Stimulated activated CD4-positive, alpha-beta T cell treated with anti-CD3 and anti-CD28 coated beads, TNF-alpha, amount 100 ng/mL, for 4 hours (primary cell): Measurements from ENCODE around the gene KIAA2012.
A peak's percentile ranks its signal among the peaks of the same experiment; 100 is the strongest.
"Not testable (repeated sequence)": the region's sequence is repeated elsewhere in the genome, so short reads cannot be mapped to it uniquely, and the experiment has no call there.

Experiments
- DNase-seq, 3 experiments: peaks; one replicate each; pipeline ENCODE4 v3.0.0-alpha.2; 2020; ENCODE audit warnings: low read depth in 3 of 3

KIAA2012 gene

DNA sequence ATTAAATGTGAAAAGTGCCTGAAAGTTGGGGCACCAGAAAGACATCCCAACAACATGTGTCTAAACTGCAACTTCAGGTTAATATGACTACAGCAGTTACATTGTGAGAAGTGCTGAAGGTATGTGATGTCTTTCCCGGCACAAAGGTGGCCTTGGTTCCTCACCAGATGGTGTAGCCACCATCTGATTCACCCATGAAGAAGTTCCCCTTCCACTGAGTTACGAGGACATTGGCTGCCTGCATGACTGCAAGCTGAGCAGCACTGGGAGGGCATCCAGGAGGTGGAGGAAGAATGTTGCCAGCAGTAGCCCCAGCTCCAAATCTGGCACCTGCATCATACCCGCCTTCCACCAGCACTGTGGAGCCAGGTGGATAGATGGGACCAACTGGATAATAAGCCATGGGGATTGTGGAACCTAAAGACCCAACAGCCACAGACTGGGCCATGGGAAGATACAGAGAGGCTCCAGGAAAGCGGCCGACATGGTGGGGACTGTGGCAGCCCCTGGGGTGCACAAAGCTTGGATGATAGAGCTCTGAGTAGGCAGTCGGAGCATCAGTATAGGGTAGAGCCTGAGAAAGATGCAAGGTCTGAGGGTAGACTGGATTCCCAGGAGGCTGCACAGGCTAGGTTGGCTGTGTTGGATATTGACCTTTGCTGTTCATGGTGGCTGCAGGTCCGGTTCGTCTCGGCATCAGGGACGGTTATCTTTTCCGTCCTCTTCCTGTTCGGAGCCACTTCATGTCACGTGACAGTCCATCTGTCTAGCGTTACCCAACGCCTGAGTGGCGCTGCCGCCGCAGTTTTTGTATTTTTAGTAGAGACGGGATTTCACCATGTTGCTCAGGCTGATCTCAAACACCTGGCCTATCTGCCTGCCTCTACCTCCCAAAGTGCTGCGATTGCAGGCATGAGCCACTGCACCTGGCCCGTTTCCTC lies 128.4 kb downstream of the KIAA2012 start:
- DNase-seq: no peak

DNA sequence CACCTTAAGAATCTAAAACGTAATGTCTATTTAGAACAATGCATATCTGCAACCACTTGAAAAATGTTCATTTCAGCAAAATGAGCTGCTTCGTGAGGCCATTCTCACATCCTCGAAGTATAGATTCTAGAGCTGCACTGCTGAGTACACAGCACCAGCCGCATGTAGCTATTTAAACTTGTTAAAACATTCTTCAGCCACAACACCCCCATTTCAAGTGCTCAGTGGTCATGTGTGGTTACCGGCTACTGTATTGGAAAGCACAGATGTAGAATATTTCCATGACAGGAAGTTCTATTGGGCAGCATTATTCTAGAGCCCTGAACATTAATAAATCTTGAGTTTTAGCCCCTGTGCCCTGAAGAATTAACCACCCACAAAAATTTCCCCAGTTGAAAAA lies 130.3 kb downstream of the KIAA2012 start:
- no peak for DNase-seq

DNA sequence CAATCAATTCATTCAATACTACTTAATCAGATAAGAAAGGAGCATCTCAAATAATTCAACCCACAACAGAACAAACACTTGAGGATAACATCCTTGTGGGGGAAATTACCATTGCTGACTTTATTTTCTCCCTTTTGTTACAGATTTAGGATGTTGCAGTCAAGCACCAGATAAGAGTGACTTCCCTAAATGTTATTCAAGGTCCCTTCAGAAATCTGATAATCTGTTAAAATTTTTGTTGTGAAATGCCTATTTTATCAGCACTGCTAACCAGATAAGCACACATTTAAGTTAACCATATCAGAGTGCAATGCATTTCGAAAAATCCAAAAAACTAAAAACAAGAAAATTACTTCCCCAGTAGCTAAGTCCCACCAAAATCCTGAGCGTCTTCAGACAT lies 131.8 kb downstream of the KIAA2012 start:
- DNase-seq: no peak

DNA sequence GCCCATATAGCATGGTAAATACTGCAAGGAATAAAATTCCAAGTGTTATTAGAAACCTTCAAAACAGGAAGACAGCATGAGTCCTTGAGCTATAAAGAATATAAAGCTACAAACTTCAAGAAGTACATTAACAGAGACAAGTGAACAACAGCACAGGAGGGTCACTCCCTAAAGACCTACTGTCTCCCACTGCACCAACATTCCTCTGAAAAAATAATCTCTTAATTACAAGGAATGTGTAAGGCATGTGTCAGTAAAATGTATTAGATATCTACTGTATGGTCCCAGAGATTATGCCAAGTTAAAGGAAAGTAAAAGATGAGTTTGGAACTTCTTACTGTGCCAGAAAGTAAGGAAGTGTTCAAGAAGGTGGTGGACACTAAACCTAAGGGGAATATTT lies 135.5 kb downstream of the KIAA2012 start:
- DNase-seq: no peak

DNA sequence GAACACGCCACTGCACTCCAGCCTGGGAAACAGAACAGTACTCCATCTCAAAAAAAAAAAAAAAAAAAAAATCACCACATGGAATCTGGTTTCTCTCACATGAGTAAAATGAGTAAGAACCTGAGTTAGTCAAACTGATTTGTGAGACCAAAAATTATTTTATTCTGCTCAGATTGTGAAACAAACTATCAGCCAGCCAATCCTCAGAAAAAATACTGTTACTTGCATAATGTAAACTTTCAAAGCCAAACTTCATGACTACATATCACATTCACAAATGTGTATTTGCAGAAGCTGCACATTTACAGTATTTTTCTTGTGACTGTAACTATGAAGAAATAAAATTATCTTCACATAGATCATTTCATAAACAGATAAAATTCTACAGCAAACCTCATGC lies 142.1 kb downstream of the KIAA2012 start:
- DNase-seq: no peak

DNA sequence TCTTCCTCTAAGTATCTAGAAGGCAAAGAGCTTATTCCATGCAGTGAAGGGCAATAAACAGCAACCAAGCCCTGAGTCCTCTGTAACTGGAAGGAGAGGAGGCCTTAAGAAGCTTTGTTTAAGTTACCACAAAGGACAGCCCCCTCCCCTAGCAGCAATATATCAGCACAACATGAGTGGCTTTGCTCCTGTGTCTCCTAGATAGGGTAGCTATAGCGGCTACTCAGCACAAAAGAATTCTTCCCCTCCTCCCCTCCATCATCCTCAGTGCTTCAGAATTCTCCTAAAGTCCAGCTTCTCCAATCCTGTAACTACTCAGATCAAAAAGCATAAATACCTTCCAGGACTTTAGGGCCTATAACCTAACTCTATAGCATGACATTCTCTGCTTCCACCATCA lies 148.8 kb downstream of the KIAA2012 start:
- DNase-seq: no peak

DNA sequence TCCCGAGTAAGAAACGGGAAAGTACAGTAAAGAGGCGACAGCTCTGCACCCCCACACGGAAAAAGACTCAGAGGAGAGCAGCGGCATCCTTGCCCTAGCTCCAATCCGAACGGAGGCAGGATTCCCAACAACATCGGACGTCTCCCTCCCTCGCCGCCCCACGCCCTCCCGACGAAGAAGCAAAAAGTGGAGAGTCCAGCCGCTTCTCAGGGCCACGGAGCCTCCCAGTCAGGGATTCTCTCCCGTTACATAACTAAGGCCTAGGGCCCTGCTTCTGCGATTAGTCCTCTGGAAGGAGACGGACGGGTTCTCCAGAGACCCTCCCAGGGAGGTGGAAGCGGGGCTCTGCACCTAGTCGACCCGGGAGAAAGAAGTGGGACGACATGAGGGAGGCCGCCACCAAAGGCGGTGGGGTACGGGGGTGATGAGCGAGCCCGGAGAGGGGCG lies 164.8 kb downstream of the KIAA2012 start:
- DNase-seq: peak in 2 of 3 experiments; percentile 1 to 9

DNA sequence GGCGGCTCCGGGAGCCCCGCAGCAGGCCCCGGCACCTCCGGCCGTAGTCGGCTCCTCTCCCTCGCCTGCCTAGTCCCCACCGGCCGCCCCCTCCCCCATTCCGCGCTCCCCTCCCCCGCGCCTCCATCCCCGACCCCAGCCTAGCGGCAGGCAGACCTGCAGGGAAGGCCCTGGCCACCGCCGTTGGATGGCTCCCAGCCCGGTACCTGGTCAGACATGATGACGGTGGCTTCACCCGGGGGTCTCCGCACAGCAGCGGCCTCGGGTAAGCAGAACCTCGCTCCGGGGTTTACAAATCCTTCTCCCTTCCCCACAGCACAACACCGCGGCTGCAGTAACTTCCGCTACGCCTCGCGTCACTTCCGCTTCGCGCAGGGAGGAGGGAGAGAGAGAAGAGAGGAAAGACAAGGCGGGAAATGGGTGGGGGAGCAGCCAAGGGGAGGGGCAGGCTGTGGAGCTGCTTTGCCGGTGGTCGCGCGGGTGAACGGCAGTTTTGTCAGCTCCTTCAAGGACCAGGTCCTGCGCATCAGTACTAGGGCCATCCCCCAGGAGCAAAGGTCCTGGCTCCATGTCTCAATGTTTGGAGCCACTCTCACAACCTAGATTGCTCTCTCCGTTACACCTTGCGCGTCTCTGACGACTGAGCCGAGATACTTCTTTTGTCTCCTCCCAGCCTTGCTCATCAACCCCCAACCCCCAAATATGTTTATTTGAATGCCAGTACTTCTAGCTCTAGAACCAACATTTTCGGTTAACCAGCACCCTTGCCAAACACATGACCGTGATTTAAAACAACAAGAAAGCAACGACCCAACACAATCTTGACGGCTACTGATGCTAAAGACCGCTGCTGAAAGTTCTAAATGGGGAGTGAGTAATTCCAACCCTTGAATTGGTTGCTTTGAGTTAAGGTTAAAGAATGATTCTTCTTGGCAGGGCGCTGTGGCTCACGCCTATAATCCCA lies 165.5 kb downstream of the KIAA2012 start, which contains the start of gene SUMO1:
Gene SUMO1, minus strand, starts transcription at position 364 of the 964 bp plus-strand sequence. Its CDS starts 146 bp downstream, at position 218.
- DNase-seq: peak; percentile 75 to 85 (median 78)

DNA sequence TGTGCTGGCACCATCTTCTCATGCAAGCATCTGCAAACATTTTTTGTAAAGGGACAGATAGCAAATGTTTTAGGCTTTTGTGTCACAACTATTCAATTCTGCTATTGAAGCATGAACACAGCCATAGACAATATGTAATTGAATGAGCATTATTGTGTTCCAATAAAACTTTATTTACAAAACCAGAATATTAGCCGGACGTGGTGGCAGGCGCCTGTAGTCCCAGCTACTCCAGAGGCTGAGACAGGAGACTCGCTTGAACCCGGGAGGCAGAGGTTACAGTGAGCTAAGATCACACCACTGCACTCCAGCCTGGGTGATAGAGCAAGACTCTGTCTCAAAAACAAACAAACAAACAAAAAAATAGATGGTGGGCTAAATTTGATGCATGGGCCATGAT lies 174.7 kb downstream of the KIAA2012 start:
- DNase-seq: not testable (repeated sequence)

DNA sequence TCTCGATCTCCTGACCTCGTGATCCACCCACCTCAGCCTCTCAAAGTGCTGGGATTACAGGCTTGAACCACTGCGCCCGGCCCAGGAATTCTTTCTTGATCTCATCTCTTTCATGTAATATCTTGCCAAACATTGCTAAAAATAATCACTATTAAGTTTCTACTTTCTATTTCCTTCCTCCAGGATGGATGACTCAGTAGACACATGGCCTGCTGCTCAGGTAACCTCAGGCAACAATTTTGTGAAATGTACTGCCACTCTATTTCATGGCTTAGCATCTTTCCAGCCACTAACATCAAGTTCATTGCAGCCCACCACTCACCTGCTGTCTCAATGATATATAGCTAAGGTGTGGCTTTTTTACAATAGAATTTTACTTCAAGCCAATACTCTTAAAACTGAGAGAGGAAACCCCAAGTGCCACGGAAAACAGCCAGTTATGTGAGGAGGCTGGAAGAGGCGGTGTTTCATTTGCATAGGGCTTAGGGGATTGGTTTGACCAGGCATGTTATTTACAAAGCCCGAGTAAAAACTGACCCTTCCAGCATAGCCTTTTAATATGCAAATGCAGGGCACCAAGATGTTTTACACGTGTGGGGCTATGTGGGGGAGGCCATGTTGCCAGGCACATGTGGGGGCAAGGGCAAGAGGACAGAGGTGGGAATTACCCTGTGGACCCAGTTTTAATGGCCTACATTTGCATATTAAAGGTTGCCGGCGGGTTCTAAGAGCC lies 176.6 kb downstream of the KIAA2012 start:
- DNase-seq: no peak

DNA sequence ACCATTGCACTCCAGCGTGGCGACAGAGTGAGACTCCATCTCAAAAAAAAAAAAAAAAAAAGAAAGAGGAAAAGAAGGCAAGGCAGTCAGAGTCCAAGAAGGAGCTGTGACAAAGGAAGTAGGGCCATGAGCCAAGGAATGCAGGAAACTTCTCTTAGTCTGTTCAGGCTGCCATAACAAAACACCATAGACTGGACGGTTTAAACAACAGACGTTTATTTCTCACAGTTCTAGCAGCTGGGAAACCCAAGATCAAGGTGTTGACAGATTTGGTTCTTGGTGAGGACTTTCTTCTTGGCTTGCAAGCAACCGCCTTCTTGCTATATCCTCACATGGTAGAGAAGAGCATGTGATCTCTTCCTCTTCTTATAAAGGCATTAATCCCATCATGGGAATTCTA lies 178.4 kb downstream of the KIAA2012 start:
- no peak for DNase-seq
